GM21786 (cell line): ENCODE measurements around the gene CDH23.
"Not testable (repeated sequence)": the region's sequence is repeated elsewhere in the genome, so short reads cannot be mapped to it uniquely, and the experiment has no call there.

Source experiments
- ATAC-seq: cut with Tn5 transposase; IDR thresholded peaks from one replicate; pipeline ENCODE4 v1.9.1; 2021; ENCODE audit not compliant: unreplicated experiment

CDH23 gene

GRCh38 chr10:71396711-71397295, at the start of gene CDH23:
TSS of gene CDH23 (plus strand) at chr10:71396920. CDS start at chr10:71439832, 42,912 bp downstream.
- no peak for ATAC-seq

- no peak for ATAC-seq
Measured at GRCh38 chr10:71347587-71348395, 48.9 kb upstream of the CDH23 start.

- no peak for ATAC-seq
Measured at GRCh38 chr10:71348850-71349249, 47.9 kb upstream of the CDH23 start.

- no peak for ATAC-seq
Measured at GRCh38 chr10:71349406-71349805, 47.3 kb upstream of the CDH23 start.

GRCh38 chr10:71351087-71351486, 45.6 kb upstream of the CDH23 start:
- no peak for ATAC-seq

GRCh38 chr10:71351628-71352319, 44.9 kb upstream of the CDH23 start:
- no peak for ATAC-seq

GRCh38 chr10:71353639-71354038, 43.1 kb upstream of the CDH23 start:
- ATAC-seq, result no peak

- no peak for ATAC-seq
Measured at GRCh38 chr10:71354776-71355175, 41.9 kb upstream of the CDH23 start.

- no peak for ATAC-seq
Measured at GRCh38 chr10:71355886-71356285, 40.8 kb upstream of the CDH23 start.

- no peak for ATAC-seq
Measured at GRCh38 chr10:71357792-71358265, 38.9 kb upstream of the CDH23 start.

- ATAC-seq, result no peak
Measured at GRCh38 chr10:71358277-71358676, 38.4 kb upstream of the CDH23 start.

GRCh38 chr10:71358906-71359305, 37.8 kb upstream of the CDH23 start:
- not testable (repeated sequence) for ATAC-seq

GRCh38 chr10:71359364-71360046, 37.2 kb upstream of the CDH23 start:
- ATAC-seq, result no peak

- ATAC-seq, result no peak
Measured at GRCh38 chr10:71360735-71361134, 36.0 kb upstream of the CDH23 start.

- ATAC-seq, result no peak
Measured at GRCh38 chr10:71361581-71361980, 35.1 kb upstream of the CDH23 start.

GRCh38 chr10:71362141-71362540, 34.6 kb upstream of the CDH23 start:
- no peak for ATAC-seq

GRCh38 chr10:71363936-71364335, 32.8 kb upstream of the CDH23 start:
- no peak for ATAC-seq

GRCh38 chr10:71365366-71365765, 31.4 kb upstream of the CDH23 start:
- no peak for ATAC-seq

GRCh38 chr10:71366690-71367089, 30.0 kb upstream of the CDH23 start:
- no peak for ATAC-seq

- no peak for ATAC-seq
Measured at GRCh38 chr10:71367271-71367670, 29.4 kb upstream of the CDH23 start.

GRCh38 chr10:71368176-71368575, 28.5 kb upstream of the CDH23 start:
- ATAC-seq, result no peak
